Peyer's patch (tissue), 4 donors: Measurements from ENCODE around the gene CDPF1.

Experiments
- POLR2A ChIP-seq, 2 donors: fragments of 450-650 bp; IDR thresholded peaks; one replicate each; pipeline ENCODE4 v1.5.1; 2017; ENCODE audit warnings: antibody characterized with exemption in 2 of 2, mild to moderate bottlenecking in 2 of 2, moderate library complexity in 2 of 2
- TF ChIP-seq, protein P1 (sequence below), 6 experiments: fragments of 450-650 bp in 4 of 6; fragments of 200-600 bp in 2 of 6; sonication (generic) in 1 of 6; IDR thresholded peaks; one replicate each; pipeline ENCODE4 v1.5.1; 2017 to 2019; ENCODE audit warnings: antibody characterized with exemption in 6 of 6, mild to moderate bottlenecking in 3 of 6, moderate library complexity in 1 of 6

DNA sequence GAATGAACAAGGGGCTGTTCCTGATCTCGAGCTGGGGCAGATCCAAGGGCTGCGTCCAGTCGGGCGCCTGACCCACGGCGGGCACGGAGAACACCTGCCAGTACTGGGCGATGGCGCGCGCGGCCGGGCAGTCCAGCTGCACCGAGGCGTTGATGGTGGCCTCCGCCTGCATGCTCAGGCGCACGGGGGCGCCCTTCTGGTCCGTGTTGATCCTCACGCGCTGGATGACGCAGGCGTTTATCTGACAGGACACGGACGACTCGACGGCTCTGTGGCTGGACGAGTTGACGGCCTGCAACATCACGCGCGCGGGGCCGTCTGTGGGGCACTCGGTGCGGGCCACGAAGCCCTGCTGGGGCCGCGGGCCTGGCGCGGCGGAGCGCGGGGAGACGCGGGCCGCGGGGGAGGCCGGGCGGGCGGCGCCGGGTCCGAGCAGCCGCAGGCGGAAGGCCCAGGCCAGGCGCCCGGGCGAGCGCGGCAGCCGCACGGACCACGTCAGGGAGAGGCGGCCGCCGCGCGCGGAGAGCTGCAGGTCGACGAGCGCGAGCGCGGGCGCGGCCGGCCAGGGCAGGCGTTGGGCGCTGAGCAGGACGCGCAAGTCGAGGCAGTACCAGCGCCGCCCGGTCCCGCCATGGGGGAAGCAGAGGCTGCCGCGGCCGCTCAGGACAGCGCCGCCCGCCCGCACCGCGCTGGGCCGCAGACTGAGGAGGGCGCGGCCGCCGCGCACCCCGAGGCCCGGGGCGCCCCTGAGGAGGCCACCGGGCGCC, 12.5 kb upstream of the CDPF1 start:
- TF ChIP-seq, protein P1, sequence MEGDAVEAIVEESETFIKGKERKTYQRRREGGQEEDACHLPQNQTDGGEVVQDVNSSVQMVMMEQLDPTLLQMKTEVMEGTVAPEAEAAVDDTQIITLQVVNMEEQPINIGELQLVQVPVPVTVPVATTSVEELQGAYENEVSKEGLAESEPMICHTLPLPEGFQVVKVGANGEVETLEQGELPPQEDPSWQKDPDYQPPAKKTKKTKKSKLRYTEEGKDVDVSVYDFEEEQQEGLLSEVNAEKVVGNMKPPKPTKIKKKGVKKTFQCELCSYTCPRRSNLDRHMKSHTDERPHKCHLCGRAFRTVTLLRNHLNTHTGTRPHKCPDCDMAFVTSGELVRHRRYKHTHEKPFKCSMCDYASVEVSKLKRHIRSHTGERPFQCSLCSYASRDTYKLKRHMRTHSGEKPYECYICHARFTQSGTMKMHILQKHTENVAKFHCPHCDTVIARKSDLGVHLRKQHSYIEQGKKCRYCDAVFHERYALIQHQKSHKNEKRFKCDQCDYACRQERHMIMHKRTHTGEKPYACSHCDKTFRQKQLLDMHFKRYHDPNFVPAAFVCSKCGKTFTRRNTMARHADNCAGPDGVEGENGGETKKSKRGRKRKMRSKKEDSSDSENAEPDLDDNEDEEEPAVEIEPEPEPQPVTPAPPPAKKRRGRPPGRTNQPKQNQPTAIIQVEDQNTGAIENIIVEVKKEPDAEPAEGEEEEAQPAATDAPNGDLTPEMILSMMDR (IDR thresholded peaks at IDR 0.05): peak in 4 of 6 experiments; percentile 23 to 40 (median 32)
- TF ChIP-seq POLR2A (IDR thresholded peaks at IDR 0.05): no peak
